WI38 (cell line): ENCODE measurements around the gene OBP2A.

Experiments used
- H3K4me3 ChIP-seq: 2 replicates; pipeline ENCODE4 v1.5.1; 2011; ENCODE audit warnings: low read depth, mild to moderate bottlenecking, control low read depth, low read length
- TF ChIP-seq, protein P1 (sequence below): IDR thresholded peaks from 2 replicates; pipeline ENCODE4 v1.5.1; 2012; ENCODE audit warnings: low read depth, mild to moderate bottlenecking, control low read depth, low read length

The OBP2A gene

DNA sequence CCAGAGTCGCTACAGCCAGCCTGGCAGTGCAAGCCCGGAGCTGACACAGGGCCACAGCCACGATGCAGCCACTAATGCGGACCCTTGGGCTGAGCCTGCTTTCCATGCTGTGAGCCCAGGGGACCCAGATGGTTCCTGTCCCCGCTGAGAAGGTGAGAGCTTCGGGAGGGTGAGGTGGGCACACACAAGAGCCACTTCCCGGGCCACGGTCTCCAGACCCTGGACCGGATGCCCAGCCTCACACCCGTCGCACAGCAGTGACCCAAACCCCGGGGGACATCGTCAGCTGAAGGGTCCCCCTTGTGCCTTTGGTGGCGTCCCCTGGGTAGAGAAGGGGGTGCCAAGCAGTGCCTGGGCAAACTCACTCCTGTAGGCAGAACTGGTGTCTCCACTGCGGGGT lies 29.0 kb downstream of the OBP2A start:
- TF ChIP-seq, protein P1, sequence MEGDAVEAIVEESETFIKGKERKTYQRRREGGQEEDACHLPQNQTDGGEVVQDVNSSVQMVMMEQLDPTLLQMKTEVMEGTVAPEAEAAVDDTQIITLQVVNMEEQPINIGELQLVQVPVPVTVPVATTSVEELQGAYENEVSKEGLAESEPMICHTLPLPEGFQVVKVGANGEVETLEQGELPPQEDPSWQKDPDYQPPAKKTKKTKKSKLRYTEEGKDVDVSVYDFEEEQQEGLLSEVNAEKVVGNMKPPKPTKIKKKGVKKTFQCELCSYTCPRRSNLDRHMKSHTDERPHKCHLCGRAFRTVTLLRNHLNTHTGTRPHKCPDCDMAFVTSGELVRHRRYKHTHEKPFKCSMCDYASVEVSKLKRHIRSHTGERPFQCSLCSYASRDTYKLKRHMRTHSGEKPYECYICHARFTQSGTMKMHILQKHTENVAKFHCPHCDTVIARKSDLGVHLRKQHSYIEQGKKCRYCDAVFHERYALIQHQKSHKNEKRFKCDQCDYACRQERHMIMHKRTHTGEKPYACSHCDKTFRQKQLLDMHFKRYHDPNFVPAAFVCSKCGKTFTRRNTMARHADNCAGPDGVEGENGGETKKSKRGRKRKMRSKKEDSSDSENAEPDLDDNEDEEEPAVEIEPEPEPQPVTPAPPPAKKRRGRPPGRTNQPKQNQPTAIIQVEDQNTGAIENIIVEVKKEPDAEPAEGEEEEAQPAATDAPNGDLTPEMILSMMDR: no peak
- H3K4me3 ChIP-seq: no peak overlapping the region

DNA sequence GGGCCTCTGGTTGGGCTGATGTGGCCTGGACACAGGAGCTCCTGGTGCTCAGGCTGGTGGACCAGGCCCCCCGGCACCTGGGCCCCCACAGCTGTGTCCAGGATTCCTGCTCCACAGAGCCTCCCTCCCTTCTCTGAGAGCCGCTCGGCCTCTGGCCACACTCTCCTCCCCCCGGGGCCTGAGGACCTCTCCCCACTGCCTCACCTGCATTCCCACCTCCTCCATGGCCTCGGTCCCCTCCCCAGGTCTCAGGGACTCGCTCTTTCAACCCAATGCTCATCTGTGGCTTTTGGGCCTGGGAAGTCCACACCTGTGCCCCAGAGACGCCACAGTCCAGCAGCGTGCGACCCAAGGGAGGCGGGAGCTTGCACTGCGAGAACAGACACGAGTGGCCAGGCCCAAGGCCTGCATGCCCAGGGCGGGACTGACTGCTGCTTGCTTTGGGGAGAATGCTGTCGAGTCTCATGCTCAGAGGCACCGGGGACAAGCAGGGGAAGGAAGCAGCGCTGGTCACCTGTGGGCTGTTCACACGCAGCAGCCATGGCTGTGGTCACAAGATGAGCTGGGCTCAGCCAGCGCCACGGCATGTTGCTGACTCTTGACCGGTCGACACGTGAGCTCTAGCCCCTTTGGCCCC lies 30.2 kb downstream of the OBP2A start:
- TF ChIP-seq, protein P1: no peak

DNA sequence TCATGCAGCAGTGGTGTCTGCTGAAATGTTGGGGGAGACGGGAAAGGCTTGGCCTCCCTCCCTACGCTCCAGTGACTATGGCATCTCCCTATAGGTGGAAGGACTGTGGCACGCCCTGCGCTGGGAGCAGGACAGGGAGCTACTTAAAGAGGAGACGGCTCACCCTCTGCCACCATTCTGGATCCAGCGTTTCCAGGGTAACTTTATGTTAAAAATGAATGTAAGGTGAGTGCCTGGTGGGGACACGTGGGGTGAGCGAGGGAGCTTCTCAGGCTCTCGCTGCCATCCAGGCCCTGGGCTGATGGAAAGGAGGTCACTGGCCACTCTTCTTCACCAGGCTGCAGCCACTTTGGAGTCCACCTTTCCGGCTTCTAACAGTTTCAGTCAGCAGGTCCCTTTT lies 31.3 kb downstream of the OBP2A start:
- TF ChIP-seq, protein P1: no peak

More for the DNA sequence above, 30.2 kb downstream of the OBP2A start:
- H3K4me3 ChIP-seq: no peak overlapping the region

DNA sequence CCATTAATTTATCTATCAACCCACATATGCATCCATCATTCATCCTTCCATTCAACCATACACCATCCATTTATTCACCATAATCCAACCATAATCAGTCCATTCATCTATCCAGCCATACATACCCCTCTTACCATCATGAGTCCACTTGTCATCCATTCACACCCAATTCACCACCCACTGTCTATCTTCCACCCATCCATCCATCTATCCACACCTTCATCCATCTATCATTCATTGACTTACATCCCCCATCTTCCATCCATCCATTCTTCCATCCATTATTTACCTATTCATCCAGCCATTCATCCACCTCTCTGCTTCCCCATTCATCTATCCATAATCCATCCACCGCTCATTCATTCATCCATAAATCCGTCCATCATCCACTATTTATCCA lies 33.4 kb downstream of the OBP2A start:
- no peak overlapping the region for H3K4me3 ChIP-seq
- TF ChIP-seq, protein P1: no peak

More for the DNA sequence above, 31.3 kb downstream of the OBP2A start:
- no peak overlapping the region for H3K4me3 ChIP-seq

DNA sequence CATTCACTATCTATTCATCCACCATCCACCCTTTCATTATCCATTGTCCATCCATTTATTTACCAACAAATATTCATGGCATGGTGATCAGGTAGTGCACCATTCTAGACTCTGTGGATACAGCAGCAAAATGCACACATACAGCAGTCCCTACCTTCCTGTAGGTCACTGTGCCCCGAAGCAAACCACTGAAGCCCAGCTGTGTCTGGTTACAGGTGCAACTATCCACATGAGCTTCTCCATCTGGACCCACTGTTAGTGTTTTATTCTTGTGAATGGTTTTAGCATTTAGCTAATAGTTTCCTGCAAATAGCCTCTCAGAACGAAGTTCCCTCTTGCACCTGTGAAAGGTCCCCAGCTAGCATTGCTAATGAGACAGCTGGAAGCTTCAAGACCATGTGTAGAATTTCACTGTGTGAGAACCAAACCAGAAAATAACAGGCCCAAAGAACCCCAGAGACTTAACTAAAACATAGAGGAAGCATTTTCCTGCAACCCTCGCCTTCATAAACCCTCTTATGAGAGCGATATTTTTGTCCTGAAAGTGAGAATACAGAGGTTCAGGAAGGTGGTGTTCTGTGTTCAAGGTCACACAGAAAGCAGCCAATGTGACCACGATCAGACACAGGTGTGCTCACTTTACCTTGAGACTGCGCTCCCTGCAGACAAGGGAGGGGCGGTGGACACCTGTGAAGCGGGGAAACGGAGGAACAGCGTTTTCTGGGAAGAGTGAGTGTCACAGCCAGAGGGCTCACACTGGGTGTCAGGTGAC lies 34.1 kb downstream of the OBP2A start:
- no peak overlapping the region for H3K4me3 ChIP-seq
- TF ChIP-seq, protein P1: no peak

DNA sequence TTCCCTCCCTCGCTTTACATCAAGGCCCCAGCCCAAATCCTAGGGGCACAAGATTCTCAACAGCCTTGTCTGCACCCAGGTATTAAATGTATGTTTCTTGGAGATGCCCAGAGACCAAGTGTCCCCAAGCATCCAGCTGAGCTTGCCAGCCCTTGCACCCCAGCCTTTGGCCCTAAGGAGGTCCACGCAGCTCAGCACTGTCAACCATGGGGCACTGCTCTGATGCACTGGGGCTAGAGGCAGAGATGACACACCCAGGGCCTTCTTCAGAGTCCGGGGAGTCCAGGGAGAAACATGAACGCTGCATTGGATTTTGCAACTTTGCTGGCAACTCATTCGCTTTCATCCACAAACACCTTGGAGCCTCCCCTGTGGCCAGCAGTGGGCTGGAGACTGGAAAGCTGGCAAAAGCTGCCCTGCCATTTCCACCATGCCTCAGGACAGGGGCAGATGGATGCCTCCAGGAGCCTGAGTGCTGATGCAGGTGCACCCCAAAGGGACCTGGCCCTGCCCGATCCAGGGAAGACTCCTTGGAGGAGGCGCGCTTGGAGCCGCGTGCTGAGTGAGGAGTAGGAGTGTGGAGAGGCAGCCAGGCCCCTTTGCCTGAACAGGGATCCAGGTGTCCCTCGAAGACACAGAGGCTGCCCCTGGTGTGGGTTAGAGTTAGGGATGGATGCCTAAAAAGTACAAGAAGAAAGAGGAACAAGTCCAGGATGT lies 34.9 kb downstream of the OBP2A start:
- no peak overlapping the region for H3K4me3 ChIP-seq
- TF ChIP-seq, protein P1: no peak
